ENCODE measurements around the gene ADAMTSL2.

The ADAMTSL2 gene

GRCh38 chr9:133564451-133565116, 30.1 kb downstream of the ADAMTSL2 start:
- DNase-seq = no peak
- in situ Hi-C loops (cut with MboI; ENCODE audit: low pct_unique_long_range_greater_than_20kb, low sequenced_read_pairs) = no loop called here

- in situ Hi-C loops (cut with MboI; ENCODE audit: low pct_unique_long_range_greater_than_20kb, low sequenced_read_pairs) = no loop called here
- DNase-seq = no peak
These were observed 31.9 kb downstream of the ADAMTSL2 start for GRCh38 chr9:133566382-133566781.

- in situ Hi-C loops (cut with MboI; ENCODE audit: low pct_unique_long_range_greater_than_20kb, low sequenced_read_pairs) = no loop called here
- DNase-seq = no peak
These were observed 32.3 kb downstream of the ADAMTSL2 start for GRCh38 chr9:133566817-133567216.

GRCh38 chr9:133568186-133568585, 33.7 kb downstream of the ADAMTSL2 start:
- in situ Hi-C loops (cut with MboI; ENCODE audit: low pct_unique_long_range_greater_than_20kb, low sequenced_read_pairs) = no loop called here
- no peak for DNase-seq

GRCh38 chr9:133569121-133569785, 34.7 kb downstream of the ADAMTSL2 start:
- in situ Hi-C loops (cut with MboI; ENCODE audit: low pct_unique_long_range_greater_than_20kb, low sequenced_read_pairs) = no loop called here
- DNase-seq = no peak

GRCh38 chr9:133569891-133570690, 35.6 kb downstream of the ADAMTSL2 start:
- no peak for DNase-seq
- in situ Hi-C loops (cut with MboI; ENCODE audit: low pct_unique_long_range_greater_than_20kb, low sequenced_read_pairs) = no loop called here

GRCh38 chr9:133570691-133571080, 36.2 kb downstream of the ADAMTSL2 start:
- no peak for DNase-seq
- in situ Hi-C loops (cut with MboI; ENCODE audit: low pct_unique_long_range_greater_than_20kb, low sequenced_read_pairs) = no loop called here

GRCh38 chr9:133571391-133571890, 36.9 kb downstream of the ADAMTSL2 start:
- in situ Hi-C loops (cut with MboI; ENCODE audit: low pct_unique_long_range_greater_than_20kb, low sequenced_read_pairs) = no loop called here
- DNase-seq = no peak

GRCh38 chr9:133571896-133572595, 37.5 kb downstream of the ADAMTSL2 start:
- in situ Hi-C loops (cut with MboI; ENCODE audit: low pct_unique_long_range_greater_than_20kb, low sequenced_read_pairs) = no loop called here

GRCh38 chr9:133572821-133573361, 38.4 kb downstream of the ADAMTSL2 start:
- no peak for DNase-seq
- in situ Hi-C loops (cut with MboI; ENCODE audit: low pct_unique_long_range_greater_than_20kb, low sequenced_read_pairs) = no loop called here

More at GRCh38 chr9:133571896-133572595, 37.5 kb downstream of the ADAMTSL2 start:
- no peak for DNase-seq

GRCh38 chr9:133573791-133574515, 39.4 kb downstream of the ADAMTSL2 start:
- in situ Hi-C loops (cut with MboI; ENCODE audit: low pct_unique_long_range_greater_than_20kb, low sequenced_read_pairs) = no loop called here
- DNase-seq = no peak

- DNase-seq = no peak
- in situ Hi-C loops (cut with MboI; ENCODE audit: low pct_unique_long_range_greater_than_20kb, low sequenced_read_pairs) = no loop called here
These were observed 40.3 kb downstream of the ADAMTSL2 start for GRCh38 chr9:133574771-133575170.

- DNase-seq = no peak
- in situ Hi-C loops (cut with MboI; ENCODE audit: low pct_unique_long_range_greater_than_20kb, low sequenced_read_pairs) = no loop called here
These were observed 40.9 kb downstream of the ADAMTSL2 start for GRCh38 chr9:133575186-133576030.

GRCh38 chr9:133576031-133576874, 41.7 kb downstream of the ADAMTSL2 start:
- in situ Hi-C loops (cut with MboI; ENCODE audit: low pct_unique_long_range_greater_than_20kb, low sequenced_read_pairs) = no loop called here
- DNase-seq = no peak

- DNase-seq = no peak
- in situ Hi-C loops (cut with MboI; ENCODE audit: low pct_unique_long_range_greater_than_20kb, low sequenced_read_pairs) = no loop called here
These were observed 42.6 kb downstream of the ADAMTSL2 start for GRCh38 chr9:133576875-133577736.

- no peak for DNase-seq
- in situ Hi-C loops (cut with MboI; ENCODE audit: low pct_unique_long_range_greater_than_20kb, low sequenced_read_pairs) = no loop called here
These were observed 43.2 kb downstream of the ADAMTSL2 start for GRCh38 chr9:133577737-133578112.

All from KBM-7 (cell line).